Astrocyte of the spinal cord (primary cell): Measurements from ENCODE around the gene SH3RF2.

Experiments used
- DNase-seq: peaks from one replicate; pipeline ENCODE4 v3.0.0; 2011; ENCODE audit warnings: low read depth, low spot score
- H3K4me3 ChIP-seq: 2 replicates; pipeline ENCODE4 v1.5.1; 2011; ENCODE audit warnings: low read depth, mild to moderate bottlenecking, low read length, moderate library complexity
- in situ Hi-C: cut with HindIII; loops from 2 replicates; pipeline ENCODE4 v1.10.0; 2017; ENCODE audit warnings: low sequenced_read_pairs
- TF ChIP-seq, protein P1 (sequence below): IDR thresholded peaks from 2 replicates; pipeline ENCODE4 v1.5.1; 2012; ENCODE audit warnings: low read depth, mild to moderate bottlenecking, low read length, inconsistent platforms

The SH3RF2 gene

DNA sequence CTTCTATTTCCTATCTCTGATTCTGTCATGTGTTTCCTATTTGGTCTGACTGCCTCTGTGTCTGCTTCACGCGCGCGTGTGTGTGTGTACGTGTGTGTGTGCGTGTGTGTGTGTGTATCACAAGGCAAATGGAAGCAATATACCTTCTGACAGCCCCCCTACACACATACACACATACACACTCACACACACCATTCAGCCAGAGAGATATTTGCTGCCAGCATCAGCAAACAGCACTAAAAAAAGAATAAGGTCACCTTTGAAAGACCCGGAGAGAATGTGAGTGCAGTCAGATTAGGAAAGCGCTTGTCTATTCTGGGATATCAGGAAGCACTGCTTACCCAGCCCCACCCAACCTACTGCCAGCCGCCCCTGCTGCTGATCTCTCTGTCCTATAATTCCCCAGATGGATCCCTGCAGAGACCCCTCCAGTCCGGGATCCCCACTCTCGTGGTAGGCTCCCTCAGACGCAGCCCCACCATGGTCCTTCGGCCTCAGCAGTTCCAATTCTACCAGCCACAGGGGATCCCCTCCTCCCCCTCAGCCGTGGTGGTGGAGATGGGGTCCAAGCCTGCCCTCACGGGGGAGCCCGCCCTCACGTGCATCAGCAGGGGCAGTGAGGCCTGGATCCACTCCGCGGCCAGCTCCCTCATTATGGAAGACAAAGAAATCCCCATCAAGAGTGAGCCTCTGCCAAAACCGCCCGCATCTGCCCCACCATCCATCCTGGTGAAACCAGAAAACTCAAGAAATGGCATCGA lies 123.3 kb downstream of the SH3RF2 start:
- in situ Hi-C loops = no loop called here
- DNase-seq = no peak
- no peak overlapping the region for H3K4me3 ChIP-seq
- TF ChIP-seq, protein P1, sequence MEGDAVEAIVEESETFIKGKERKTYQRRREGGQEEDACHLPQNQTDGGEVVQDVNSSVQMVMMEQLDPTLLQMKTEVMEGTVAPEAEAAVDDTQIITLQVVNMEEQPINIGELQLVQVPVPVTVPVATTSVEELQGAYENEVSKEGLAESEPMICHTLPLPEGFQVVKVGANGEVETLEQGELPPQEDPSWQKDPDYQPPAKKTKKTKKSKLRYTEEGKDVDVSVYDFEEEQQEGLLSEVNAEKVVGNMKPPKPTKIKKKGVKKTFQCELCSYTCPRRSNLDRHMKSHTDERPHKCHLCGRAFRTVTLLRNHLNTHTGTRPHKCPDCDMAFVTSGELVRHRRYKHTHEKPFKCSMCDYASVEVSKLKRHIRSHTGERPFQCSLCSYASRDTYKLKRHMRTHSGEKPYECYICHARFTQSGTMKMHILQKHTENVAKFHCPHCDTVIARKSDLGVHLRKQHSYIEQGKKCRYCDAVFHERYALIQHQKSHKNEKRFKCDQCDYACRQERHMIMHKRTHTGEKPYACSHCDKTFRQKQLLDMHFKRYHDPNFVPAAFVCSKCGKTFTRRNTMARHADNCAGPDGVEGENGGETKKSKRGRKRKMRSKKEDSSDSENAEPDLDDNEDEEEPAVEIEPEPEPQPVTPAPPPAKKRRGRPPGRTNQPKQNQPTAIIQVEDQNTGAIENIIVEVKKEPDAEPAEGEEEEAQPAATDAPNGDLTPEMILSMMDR = no peak

- DNase-seq = no peak
- TF ChIP-seq, protein P1 = no peak
- H3K4me3 ChIP-seq = no peak overlapping the region
- in situ Hi-C loops = no loop called here
Measured at GRCh38 chr5:146060221-146060585, 123.8 kb downstream of the SH3RF2 start.

DNA sequence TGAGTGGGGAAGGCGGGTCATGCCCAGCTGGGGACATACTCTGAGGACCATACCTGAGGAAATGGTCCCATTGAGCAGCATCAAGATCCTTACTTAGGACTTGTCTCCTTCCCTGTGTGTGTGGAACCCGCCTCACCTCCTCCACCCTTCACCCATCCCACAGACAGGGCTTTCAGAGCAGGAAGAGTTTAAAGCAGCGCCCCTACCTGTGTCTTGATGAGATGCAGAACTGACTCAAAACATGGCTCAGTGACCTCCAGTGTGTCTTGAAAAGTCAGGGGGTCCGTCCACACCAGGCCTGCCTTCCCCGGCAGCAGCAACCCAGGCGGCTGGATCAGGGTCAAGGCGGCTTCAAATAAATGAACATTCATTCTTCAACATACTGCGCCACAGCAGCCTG lies 130.6 kb downstream of the SH3RF2 start:
- DNase-seq = no peak
- in situ Hi-C loops = no loop called here
- TF ChIP-seq, protein P1 = no peak
- H3K4me3 ChIP-seq = no peak overlapping the region

DNA sequence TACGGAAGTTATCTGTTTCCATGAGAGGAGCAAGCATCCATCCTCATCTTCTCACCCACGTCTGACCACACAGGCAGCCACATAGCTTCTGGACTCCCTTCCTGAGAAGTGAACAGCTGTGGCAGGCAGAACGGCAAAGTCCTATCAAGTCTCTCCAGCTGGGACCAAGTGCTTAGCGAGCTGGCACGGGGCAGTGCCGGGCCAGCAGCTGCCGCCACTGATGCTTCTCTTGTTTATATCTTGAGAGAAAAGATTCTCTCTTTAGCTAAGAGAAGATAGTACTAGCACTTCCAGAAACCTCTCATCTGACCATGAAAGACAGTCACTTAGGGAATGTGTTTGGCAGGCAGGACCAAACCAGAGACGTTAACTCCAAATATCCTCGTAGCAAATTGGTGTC lies 131.8 kb downstream of the SH3RF2 start:
- TF ChIP-seq, protein P1 = no peak
- in situ Hi-C loops = no loop called here
- DNase-seq = no peak
- H3K4me3 ChIP-seq = no peak overlapping the region

- in situ Hi-C loops = no loop called here
- no peak overlapping the region for H3K4me3 ChIP-seq
- DNase-seq = no peak
- TF ChIP-seq, protein P1 = no peak
Measured at GRCh38 chr5:146068977-146069779, 132.8 kb downstream of the SH3RF2 start.

DNA sequence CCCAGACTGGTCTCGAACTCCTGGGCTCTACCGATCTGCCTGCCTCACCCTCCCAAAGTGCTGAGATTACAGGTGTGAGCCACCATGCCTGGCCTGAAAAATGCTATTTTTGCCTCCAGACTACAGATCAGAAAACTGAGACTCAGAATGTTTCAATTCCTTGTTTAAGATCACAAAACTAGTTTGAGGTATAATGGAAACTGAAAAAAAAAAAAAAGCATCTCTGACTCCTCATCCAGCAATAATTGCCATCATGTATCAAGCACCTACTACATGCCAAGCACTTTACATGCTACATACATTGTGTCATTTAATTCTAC lies 133.4 kb downstream of the SH3RF2 start:
- H3K4me3 ChIP-seq = no peak overlapping the region
- DNase-seq = no peak
- TF ChIP-seq, protein P1 = no peak
- in situ Hi-C loops = no loop called here
